GM04504 (cell line): ENCODE data around the gene THSD1.

Source experiments
- DNase-seq: peaks from one replicate; pipeline ENCODE4 v3.0.0-alpha.2; 2012; ENCODE audit warnings: low read depth

THSD1 gene

GRCh38 chr13:52405767-52406494, at the start of gene THSD1:
Gene THSD1, minus strand, starts transcription at chr13:52406172. Its CDS starts 3,572 bp downstream, at chr13:52402600.
- DNase-seq: peak; percentile 37

- peak; percentile 30 for DNase-seq
These were observed 49.7 kb upstream of the THSD1 start for GRCh38 chr13:52455677-52456041.

- peak; percentile 85 for DNase-seq
These were observed 49.1 kb upstream of the THSD1 start, which contains the start of gene CKAP2 for GRCh38 chr13:52454820-52455676. Gene CKAP2, plus strand, starts transcription at chr13:52455478. Its CDS starts 79 bp downstream, at chr13:52455557.

GRCh38 chr13:52454459-52454819, 48.5 kb upstream of the THSD1 start:
- DNase-seq: no peak

GRCh38 chr13:52452470-52452869, 46.5 kb upstream of the THSD1 start:
- no peak for DNase-seq

GRCh38 chr13:52451135-52451804, 45.3 kb upstream of the THSD1 start:
- DNase-seq: no peak

- no peak for DNase-seq
These were observed 44.8 kb upstream of the THSD1 start for GRCh38 chr13:52450793-52451116.

- peak; percentile 88 for DNase-seq
These were observed 44.2 kb upstream of the THSD1 start, which contains the start of gene VPS36 for GRCh38 chr13:52450012-52450792. Gene VPS36, minus strand, starts transcription at chr13:52450634. Its CDS starts 40 bp downstream, at chr13:52450594.

- no peak for DNase-seq
These were observed 43.5 kb upstream of the THSD1 start for GRCh38 chr13:52449331-52450011.

GRCh38 chr13:52447815-52448552, 42.0 kb upstream of the THSD1 start:
- no peak for DNase-seq

GRCh38 chr13:52447354-52447753, 41.4 kb upstream of the THSD1 start:
- DNase-seq: no peak

GRCh38 chr13:52446265-52446664, 40.3 kb upstream of the THSD1 start:
- no peak for DNase-seq

- no peak for DNase-seq
These were observed 26.5 kb upstream of the THSD1 start for GRCh38 chr13:52432456-52432855.

GRCh38 chr13:52428295-52428694, 22.3 kb upstream of the THSD1 start:
- DNase-seq: no peak

- DNase-seq: no peak
These were observed 15.2 kb upstream of the THSD1 start for GRCh38 chr13:52421216-52421615.

- DNase-seq: no peak
These were observed 13.1 kb upstream of the THSD1 start for GRCh38 chr13:52419080-52419479.

- DNase-seq: peak; percentile 14
These were observed 9.0 kb upstream of the THSD1 start for GRCh38 chr13:52414963-52415362.

- no peak for DNase-seq
These were observed 8.1 kb upstream of the THSD1 start for GRCh38 chr13:52414051-52414450.

- no peak for DNase-seq
These were observed 6.2 kb upstream of the THSD1 start for GRCh38 chr13:52412128-52412527.

GRCh38 chr13:52411629-52412028, 5.7 kb upstream of the THSD1 start:
- peak; percentile 34 for DNase-seq
